ENCODE measurements around the gene ASPM.

DNA sequence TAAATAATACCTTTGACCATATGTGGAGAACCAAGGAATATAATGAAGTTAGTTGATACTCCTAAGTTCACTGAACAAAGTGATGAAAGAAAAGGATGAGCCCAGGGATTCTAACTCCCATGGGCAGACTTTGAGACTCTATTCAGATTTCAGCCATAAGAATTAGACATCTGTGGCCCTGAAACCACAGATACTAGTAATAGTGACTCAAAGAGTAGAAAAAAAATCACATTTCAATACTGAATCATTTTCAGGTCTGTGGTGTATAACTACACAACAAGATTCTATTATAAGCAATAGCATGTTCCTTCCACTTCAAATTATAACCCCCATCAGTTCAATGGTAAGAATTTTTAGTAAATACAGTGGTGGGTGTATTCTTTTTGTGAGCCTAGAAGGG is 63.0 kb downstream of the ASPM start:
- TF ChIP-seq, protein P1, sequence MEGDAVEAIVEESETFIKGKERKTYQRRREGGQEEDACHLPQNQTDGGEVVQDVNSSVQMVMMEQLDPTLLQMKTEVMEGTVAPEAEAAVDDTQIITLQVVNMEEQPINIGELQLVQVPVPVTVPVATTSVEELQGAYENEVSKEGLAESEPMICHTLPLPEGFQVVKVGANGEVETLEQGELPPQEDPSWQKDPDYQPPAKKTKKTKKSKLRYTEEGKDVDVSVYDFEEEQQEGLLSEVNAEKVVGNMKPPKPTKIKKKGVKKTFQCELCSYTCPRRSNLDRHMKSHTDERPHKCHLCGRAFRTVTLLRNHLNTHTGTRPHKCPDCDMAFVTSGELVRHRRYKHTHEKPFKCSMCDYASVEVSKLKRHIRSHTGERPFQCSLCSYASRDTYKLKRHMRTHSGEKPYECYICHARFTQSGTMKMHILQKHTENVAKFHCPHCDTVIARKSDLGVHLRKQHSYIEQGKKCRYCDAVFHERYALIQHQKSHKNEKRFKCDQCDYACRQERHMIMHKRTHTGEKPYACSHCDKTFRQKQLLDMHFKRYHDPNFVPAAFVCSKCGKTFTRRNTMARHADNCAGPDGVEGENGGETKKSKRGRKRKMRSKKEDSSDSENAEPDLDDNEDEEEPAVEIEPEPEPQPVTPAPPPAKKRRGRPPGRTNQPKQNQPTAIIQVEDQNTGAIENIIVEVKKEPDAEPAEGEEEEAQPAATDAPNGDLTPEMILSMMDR (IDR thresholded peaks at IDR 0.05) = no peak
- no peak for TF ChIP-seq POLR2A (IDR thresholded peaks at IDR 0.05)
